Common myeloid progenitor, CD34-positive (primary cell): Measurements from ENCODE around the gene WWOX.

Experiments
- CTCF ChIA-PET: fragments of 350-600 bp; sonication (Branson Sonifier 250); formaldehyde crosslinking; loops from one replicate; lab custom pipeline; 2021; ENCODE audit warnings: antibody characterized with exemption; lab: Charles Lee
- POLR2A ChIA-PET: fragments of 350-600 bp; sonication (Branson Sonifier 250); formaldehyde crosslinking; loops from one replicate; lab custom pipeline; 2021; ENCODE audit warnings: antibody characterized with exemption; lab: Charles Lee
- DNase-seq, 3 donors: peaks; one replicate each; pipeline versions ENCODE4 v3.0.0 to v3.0.0-alpha.2; 2013
- H3K27ac ChIP-seq, 2 experiments: 1 replicate in 1 of 2; 2 replicates in 1 of 2; pipeline ENCODE4 v1.7.0; 2013; ENCODE audit warnings: inconsistent platforms in 2 of 2, low read length in 2 of 2, mild to moderate bottlenecking in 2 of 2, low read depth in 1 of 2, moderate library complexity in 1 of 2; ENCODE audit not compliant: severe bottlenecking in 2 of 2, insufficient read depth in 1 of 2, poor library complexity in 1 of 2
- H3K27me3 ChIP-seq, 5 experiments: replicated peaks in 2 of 5; 1 replicate in 3 of 5; 2 replicates in 2 of 5; pipeline versions ENCODE4 v1.6.1 to v1.7.0; 2013; ENCODE audit warnings: low read length in 4 of 5, mild to moderate bottlenecking in 2 of 5, moderate library complexity in 2 of 5, inconsistent platforms in 1 of 5; ENCODE audit not compliant: insufficient read depth in 5 of 5, control insufficient read depth in 4 of 5
- H3K36me3 ChIP-seq, 4 experiments: 1 replicate in 2 of 4; 2 replicates in 2 of 4; pipeline versions ENCODE4 v1.6.1 to v1.7.0; 2013; ENCODE audit warnings: low read length in 3 of 4, control low read depth in 1 of 4, mild to moderate bottlenecking in 1 of 4; ENCODE audit not compliant: control insufficient read depth in 4 of 4, insufficient read depth in 4 of 4
- H3K4me1 ChIP-seq, 4 experiments: 1 replicate in 3 of 4; 2 replicates in 1 of 4; pipeline versions ENCODE4 v1.6.1 to v1.7.1; 2013; ENCODE audit warnings: low read length in 3 of 4, mild to moderate bottlenecking in 3 of 4, control low read depth in 1 of 4, inconsistent platforms in 1 of 4, moderate library complexity in 1 of 4; ENCODE audit not compliant: control insufficient read depth in 4 of 4, insufficient read depth in 4 of 4; ENCODE audit errors: control extremely low read depth in 1 of 4
- H3K4me3 ChIP-seq, 7 experiments: 1 replicate in 4 of 7; 2 replicates in 3 of 7; pipeline versions ENCODE4 v1.5.1 to v1.7.0; 2013; ENCODE audit warnings: mild to moderate bottlenecking in 7 of 7, low read length in 6 of 7, moderate library complexity in 6 of 7, inconsistent platforms in 2 of 7, low read depth in 2 of 7, control low read depth in 1 of 7; ENCODE audit not compliant: insufficient read depth in 4 of 7, control insufficient read depth in 1 of 7; ENCODE audit errors: extremely low read depth in 1 of 7
- H3K9me3 ChIP-seq, 5 experiments: 1 replicate in 4 of 5; 2 replicates in 1 of 5; pipeline versions ENCODE4 v1.6.1 to v1.7.1; 2013; ENCODE audit warnings: low read length in 4 of 5, mild to moderate bottlenecking in 2 of 5, inconsistent platforms in 1 of 5, low read depth in 1 of 5, moderate library complexity in 1 of 5; ENCODE audit not compliant: control insufficient read depth in 4 of 5, insufficient read depth in 2 of 5; ENCODE audit errors: control extremely low read depth in 1 of 5
- WGBS: methylation state at CpG from one replicate; pipeline ENCODE4 v1.1.5; 2013; ENCODE audit not compliant: insufficient coverage; 5-methylcytosine and 5-hydroxymethylcytosine counted together

Gene WWOX

GRCh38 chr16:78102122-78102660 lies 2.7 kb downstream of the WWOX start:
- no peak overlapping the region for H3K27ac ChIP-seq
- H3K36me3 ChIP-seq: peaks cover 0 to 14% (median 0%) of the 10 kb centered on the region in 4 experiments
- 100% methylated on average over 3 of the region's 5 CpGs for WGBS
- ChIA-PET CTCF (no interaction called here), POLR2A (no interaction called here)
- DNase-seq: no peak
- no peaks in the 10 kb centered on the region for H3K27me3 ChIP-seq
- H3K9me3 ChIP-seq: no peaks in the 10 kb centered on the region
- peaks cover 0 to 13% (median 8%) of the 10 kb centered on the region in 4 experiments for H3K4me1 ChIP-seq
- H3K4me3 ChIP-seq: no peak overlapping the region

DNA sequence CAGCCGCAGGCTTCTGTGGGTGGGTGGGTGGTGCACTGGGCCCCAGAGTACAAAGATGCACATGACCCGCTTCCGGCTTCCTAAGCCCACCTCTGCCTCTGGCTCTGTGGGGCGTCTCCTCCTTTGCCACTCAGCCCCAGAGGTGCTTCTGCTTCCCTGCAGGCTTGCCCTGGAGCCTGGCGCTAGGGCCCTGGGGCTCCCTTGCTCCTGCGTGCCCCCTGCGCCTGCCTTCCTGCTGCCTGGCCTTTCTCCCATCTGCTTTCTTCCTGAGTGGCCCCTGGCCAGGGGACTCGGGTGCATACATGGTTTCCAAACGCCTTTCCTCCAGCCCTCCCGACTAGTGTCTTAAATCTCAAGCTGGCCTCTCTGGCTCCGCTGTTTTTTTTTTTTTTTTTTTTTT lies 3.4 kb downstream of the WWOX start:
- ChIA-PET POLR2A (interaction anchor here (0.6 kb wide), 1 partner anchor 418 kb away, joined by 3 read pairs; no protein-coding TSS in a partner anchor), CTCF (no interaction called here)
- no peaks in the 10 kb centered on the region for H3K9me3 ChIP-seq
- H3K4me1 ChIP-seq: peaks cover 0 to 13% (median 8%) of the 10 kb centered on the region in 4 experiments
- H3K36me3 ChIP-seq: peaks cover 0 to 14% (median 0%) of the 10 kb centered on the region in 4 experiments
- no peaks in the 10 kb centered on the region for H3K27me3 ChIP-seq
- no peak overlapping the region for H3K4me3 ChIP-seq
- DNase-seq: no peak
- 77% methylated on average over 7 of the region's 11 CpGs for WGBS
- H3K27ac ChIP-seq: no peak overlapping the region

DNA sequence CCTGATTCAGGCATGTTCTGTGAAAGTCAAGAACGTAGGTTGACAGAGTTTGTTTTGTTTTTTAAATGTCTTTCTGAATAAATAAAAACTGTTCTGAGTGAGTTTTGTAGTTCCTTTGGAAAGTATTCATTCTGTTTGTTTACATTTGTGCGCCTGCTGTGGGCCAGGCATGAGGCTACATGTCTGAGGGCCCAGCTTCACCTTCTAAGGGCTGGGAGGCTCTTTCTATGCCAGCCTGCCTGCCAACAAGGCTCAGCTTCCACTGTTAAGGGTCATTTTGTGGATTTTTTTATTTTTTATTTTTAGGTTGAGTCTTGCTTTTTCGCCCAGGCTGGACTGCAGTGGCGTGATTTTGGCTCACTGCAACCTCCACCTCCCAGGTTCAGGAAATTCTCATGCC lies 6.1 kb downstream of the WWOX start:
- no peaks in the 10 kb centered on the region for H3K9me3 ChIP-seq
- 100% methylated on average over 3 of the region's 4 CpGs for WGBS
- DNase-seq: no peak
- peaks cover 0 to 2% (median under 1%) of the 10 kb centered on the region in 4 experiments for H3K4me1 ChIP-seq
- POLR2A ChIA-PET: no interaction called here
- peaks cover 0 to 27% (median 3%) of the 10 kb centered on the region in 4 experiments for H3K36me3 ChIP-seq
- H3K4me3 ChIP-seq: no peak overlapping the region
- H3K27ac ChIP-seq: no peak overlapping the region
- H3K27me3 ChIP-seq: no peaks in the 10 kb centered on the region
- CTCF ChIA-PET: interaction anchor here (0.6 kb wide), 1 partner anchor 869 kb away, joined by 3 read pairs; no protein-coding TSS in a partner anchor

DNA sequence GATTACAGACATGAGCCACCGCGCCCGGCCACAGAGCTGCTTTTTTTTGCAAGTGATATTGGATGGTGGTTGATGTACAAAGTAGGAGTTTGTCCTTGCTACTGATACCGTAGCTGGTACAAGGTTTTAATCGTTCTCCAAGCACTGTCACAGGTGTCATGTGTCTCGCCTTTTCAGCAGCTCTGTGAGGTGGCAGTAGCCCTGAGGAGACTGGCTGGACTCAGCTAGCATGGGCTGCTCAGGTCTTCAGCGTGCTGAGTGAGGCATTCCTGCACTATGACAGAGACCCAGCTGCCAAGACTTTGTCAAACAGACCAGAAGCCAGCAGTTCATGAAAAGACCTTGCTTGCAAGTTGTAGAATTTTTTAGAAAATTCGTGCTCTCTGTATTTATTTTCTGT lies 7.2 kb downstream of the WWOX start:
- H3K27me3 ChIP-seq: no peaks in the 10 kb centered on the region
- CTCF ChIA-PET: no interaction called here
- no peak overlapping the region for H3K27ac ChIP-seq
- POLR2A ChIA-PET: no interaction called here
- no peak for DNase-seq
- H3K4me3 ChIP-seq: no peak overlapping the region
- H3K36me3 ChIP-seq: peaks cover 0 to 26% (median 6%) of the 10 kb centered on the region in 4 experiments
- WGBS: 95% methylated on average over 4 of the region's 8 CpGs
- H3K9me3 ChIP-seq: no peaks in the 10 kb centered on the region
- no peaks in the 10 kb centered on the region for H3K4me1 ChIP-seq

DNA sequence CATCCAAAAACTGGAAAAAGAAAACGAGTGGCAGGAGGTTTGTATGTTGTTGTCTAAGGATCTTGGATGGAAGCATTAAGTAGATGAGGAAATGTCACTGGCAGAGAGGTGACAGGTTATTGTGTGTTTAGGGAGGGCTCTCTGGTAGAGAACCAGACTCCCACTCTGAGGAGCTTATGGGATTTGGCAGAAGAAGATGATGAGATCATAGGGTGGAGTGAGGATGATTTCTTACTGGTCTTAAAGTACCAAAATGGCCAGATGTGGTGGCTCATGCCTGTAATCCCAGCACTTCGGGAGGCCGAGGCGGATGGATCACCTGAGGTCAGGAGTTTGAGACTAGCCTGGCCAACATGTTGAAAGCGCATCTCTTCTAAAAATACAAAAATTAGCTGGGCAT lies 9.0 kb downstream of the WWOX start:
- Histone ChIP-seq H3K27ac (no peak overlapping the region), H3K36me3 (peaks cover 3 to 29% (median 11%) of the 10 kb centered on the region in 4 experiments), H3K9me3 (no peaks in the 10 kb centered on the region), H3K4me3 (no peak overlapping the region), H3K27me3 (no peaks in the 10 kb centered on the region), H3K4me1 (no peaks in the 10 kb centered on the region)
- DNase-seq: no peak
- ChIA-PET POLR2A (no interaction called here), CTCF (interaction anchor here (2.4 kb wide), 1 partner anchor 9 kb away, joined by 11 read pairs; the partner anchor contains the start of gene WWOX)
- 100% methylated on average over 5 of the region's 5 CpGs for WGBS

- WGBS: 100% methylated on average over 2 of the region's 2 CpGs
- DNase-seq: no peak
- CTCF ChIA-PET: interaction anchor here (1.5 kb wide), 1 partner anchor 436 kb away, joined by 3 read pairs; no protein-coding TSS in a partner anchor
- H3K9me3 ChIP-seq: no peaks in the 10 kb centered on the region
- H3K4me3 ChIP-seq: no peak overlapping the region
- peaks cover 3 to 39% (median 18%) of the 10 kb centered on the region in 4 experiments for H3K36me3 ChIP-seq
- no peak overlapping the region for H3K27ac ChIP-seq
- H3K4me1 ChIP-seq: peaks cover 12 to 19% (median 16%) of the 10 kb centered on the region in 4 experiments
- POLR2A ChIA-PET: no interaction called here
- no peaks in the 10 kb centered on the region for H3K27me3 ChIP-seq
These were observed 13.8 kb downstream of the WWOX start for GRCh38 chr16:78113258-78113657.

DNA sequence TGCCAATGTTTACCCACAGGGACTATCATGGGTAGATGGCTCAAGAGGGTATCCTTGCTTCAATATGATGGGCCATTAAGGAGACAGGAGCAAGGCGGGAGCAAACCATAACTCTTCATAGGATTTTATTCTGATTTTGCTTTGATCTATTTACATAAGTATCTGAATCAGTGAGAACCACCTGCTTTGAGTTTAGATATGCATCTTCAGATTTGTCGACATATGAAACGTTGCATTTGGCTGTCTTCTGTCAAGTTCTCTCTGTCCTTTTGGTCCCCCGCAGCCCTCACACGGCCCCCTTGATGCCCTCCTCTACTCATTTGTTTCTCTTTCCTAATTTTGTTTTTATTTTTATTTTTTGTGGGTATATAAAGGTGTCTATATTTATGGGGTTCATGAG lies 16.2 kb downstream of the WWOX start:
- WGBS: 95% methylated on average over 3 of the region's 5 CpGs
- no peak overlapping the region for H3K4me3 ChIP-seq
- H3K9me3 ChIP-seq: no peaks in the 10 kb centered on the region
- DNase-seq: no peak
- ChIA-PET POLR2A (no interaction called here), CTCF (no interaction called here)
- peaks cover 12 to 20% (median 16%) of the 10 kb centered on the region in 4 experiments for H3K4me1 ChIP-seq
- H3K27ac ChIP-seq: no peak overlapping the region
- peaks cover 3 to 38% (median 24%) of the 10 kb centered on the region in 4 experiments for H3K36me3 ChIP-seq
- no peaks in the 10 kb centered on the region for H3K27me3 ChIP-seq
